Endothelial cell of umbilical vein (primary cell): ENCODE results near the gene DYNLT5. TPM values are rescaled to one million over a fixed set of nuclear protein-coding genes. Genes with fewer than 3 reads are reported as not detected.
A peak's percentile ranks its signal among the peaks of the same experiment; 100 is the strongest.

ENCODE experiments used
- BruUV-seq: library from RNA; stranded (reverse); fragments of 400-500 nt; replicated peaks from 2 replicates; lab custom pipeline; 2021; lab: Mats Ljungman, UMichigan
- CTCF ChIA-PET: fragments of 300-600, 350-600 bp; sonication (Branson Sonifier 250); formaldehyde crosslinking; loops from one replicate; lab custom pipeline; 2021; ENCODE audit warnings: antibody characterized with exemption, inconsistent platforms; lab: Charles Lee
- POLR2A ChIA-PET: fragments of 300-600, 350-600 bp; sonication (Branson Sonifier 250); formaldehyde crosslinking; loops from one replicate; lab custom pipeline; 2021; ENCODE audit warnings: antibody characterized with exemption, inconsistent platforms; lab: Charles Lee
- DNase-seq: peaks from one replicate; pipeline ENCODE4 v3.0.0-alpha.2; 2011; ENCODE audit warnings: low read depth, low spot score
- FAIRE-seq: peaks from 2 replicates; lab custom pipeline; 2011; peaks lifted over from hg19 to GRCh38; lab: Jason Lieb, UNC
- H2AFZ ChIP-seq: 2 replicates; pipeline ENCODE4 v1.6.0; 2012; ENCODE audit warnings: low read depth, low read length, control low read depth, inconsistent platforms
- H3K27ac ChIP-seq: 2 replicates; pipeline ENCODE4 v1.5.1; 2011; ENCODE audit warnings: low read depth, mild to moderate bottlenecking, control low read depth, low read length, moderate library complexity; ENCODE audit not compliant: insufficient read depth
- H3K27me3 ChIP-seq, 2 experiments: 2 replicates each; pipeline versions ENCODE4 v1.6.0 to v1.6.1; 2011; ENCODE audit warnings: low read length in 2 of 2, mixed read lengths in 1 of 2; ENCODE audit not compliant: control insufficient read depth in 2 of 2, insufficient read depth in 2 of 2
- H3K36me3 ChIP-seq, 2 experiments: 2 replicates in 1 of 2; 3 replicates in 1 of 2; pipeline ENCODE4 v1.5.1; 2011; ENCODE audit warnings: low read length in 2 of 2, mild to moderate bottlenecking in 1 of 2, moderate library complexity in 1 of 2; ENCODE audit not compliant: control insufficient read depth in 2 of 2, insufficient read depth in 2 of 2; ENCODE audit errors: extremely low read depth in 1 of 2
- H3K4me1 ChIP-seq: 3 replicates; pipeline ENCODE4 v1.5.1; 2011; ENCODE audit warnings: mild to moderate bottlenecking, low read length; ENCODE audit not compliant: control insufficient read depth, insufficient read depth; ENCODE audit errors: extremely low read depth
- H3K4me2 ChIP-seq: 2 replicates; pipeline ENCODE4 v1.6.1; 2011; ENCODE audit warnings: low read length, control low read depth, mixed read lengths; ENCODE audit not compliant: insufficient read depth
- H3K4me3 ChIP-seq, 3 experiments: fragments of 200-600 bp in 1 of 3; sonication (generic), shearing (Covaris generic) in 1 of 3; replicated peaks in 1 of 3; 2 replicates each; pipeline ENCODE4 v1.5.1; 2011 to 2016; ENCODE audit warnings: control low read depth in 3 of 3, low read length in 3 of 3, mild to moderate bottlenecking in 2 of 3, inconsistent platforms in 1 of 3, low read depth in 1 of 3, moderate library complexity in 1 of 3; ENCODE audit not compliant: insufficient read depth in 1 of 3
- H3K79me2 ChIP-seq: 2 replicates; pipeline ENCODE4 v1.6.0; 2012; ENCODE audit warnings: low read length, inconsistent platforms; ENCODE audit not compliant: control insufficient read depth, insufficient read depth
- H3K9ac ChIP-seq: replicated peaks from 2 replicates; pipeline ENCODE3; 2011; ENCODE audit warnings: low read length, control low read depth; ENCODE audit not compliant: insufficient read depth; ENCODE audit errors: extremely low read depth
- H3K9me1 ChIP-seq: replicated peaks from 3 replicates; pipeline ENCODE4 v1.6.0; 2011; ENCODE audit warnings: mild to moderate bottlenecking, low read length; ENCODE audit not compliant: control insufficient read depth, insufficient read depth; ENCODE audit errors: extremely low read depth
- H3K9me3 ChIP-seq: replicated peaks from 2 replicates; pipeline ENCODE4 v1.5.1; 2012; ENCODE audit warnings: low read length, inconsistent platforms; ENCODE audit not compliant: control insufficient read depth, insufficient read depth
- H4K20me1 ChIP-seq: replicated peaks from 2 replicates; pipeline ENCODE3; 2011; ENCODE audit warnings: mild to moderate bottlenecking, low read length; ENCODE audit not compliant: control insufficient read depth, insufficient read depth; ENCODE audit errors: extremely low read depth
- GATA2 ChIP-seq: IDR thresholded peaks from 2 replicates; pipeline ENCODE4 v1.7.0; 2011; ENCODE audit warnings: low read depth, mild to moderate bottlenecking, moderate library complexity, mixed read lengths, low read length; ENCODE audit not compliant: insufficient read length, insufficient read depth
- JUN ChIP-seq: IDR thresholded peaks from 2 replicates; pipeline ENCODE4 v1.6.1; 2011; ENCODE audit warnings: borderline replicate concordance, low read depth; ENCODE audit not compliant: insufficient read length, insufficient read depth
- MAX ChIP-seq: IDR thresholded peaks from 2 replicates; pipeline ENCODE4 v1.6.1; 2011; ENCODE audit not compliant: insufficient read depth, insufficient read length
- dilution Hi-C: fragments of 300-500 bp; cut with MboI; formaldehyde crosslinking; loops from one replicate; pipeline ENCODE4 v1.15.0; 2019; ENCODE audit warnings: low sequenced_read_pairs; ENCODE audit not compliant: extremely low pct_ligation_motif_present
- intact Hi-C: fragments of 100-400 bp; cut with micrococcal nuclease; formaldehyde crosslinking; loops from one replicate; pipeline ENCODE4 v1.10.0; 2022
- polyA plus RNA-seq, 4 experiments: library from polyadenylated mRNA; depleted of rRNA in 3 of 4; stranded (reverse) in 3 of 4; unstranded in 1 of 4; fragments of >200 nt; gene quantifications; 2 replicates each; pipeline versions ENCODE4 v1.2.1 to v1.2.3, GENCODE V29; 2011 to 2012; ENCODE audit warnings: missing spikeins in 1 of 4
- total RNA-seq: library from RNA; stranded (reverse); gene quantifications from 2 replicates; pipeline ENCODE4 v1.2.3, GENCODE V29; 2021
- TF ChIP-seq, protein P1 (sequence below), 2 donors: IDR thresholded peaks; 1 replicate in 1 of 2; 2 replicates in 1 of 2; pipeline ENCODE4 v1.5.1; 2011; ENCODE audit warnings: low read length in 2 of 2, mild to moderate bottlenecking in 2 of 2, moderate library complexity in 2 of 2, control low read depth in 1 of 2, inconsistent platforms in 1 of 2, low read depth in 1 of 2; ENCODE audit not compliant: insufficient read depth in 1 of 2; ENCODE audit errors: extremely low read depth in 1 of 2

DYNLT5 gene
- total and polyA plus RNA-seq, 2 donors (not counting 3 experiments of a cell fraction or from before 2014, with no cell fraction given) = 4.0 to 4.5 TPM

DNA sequence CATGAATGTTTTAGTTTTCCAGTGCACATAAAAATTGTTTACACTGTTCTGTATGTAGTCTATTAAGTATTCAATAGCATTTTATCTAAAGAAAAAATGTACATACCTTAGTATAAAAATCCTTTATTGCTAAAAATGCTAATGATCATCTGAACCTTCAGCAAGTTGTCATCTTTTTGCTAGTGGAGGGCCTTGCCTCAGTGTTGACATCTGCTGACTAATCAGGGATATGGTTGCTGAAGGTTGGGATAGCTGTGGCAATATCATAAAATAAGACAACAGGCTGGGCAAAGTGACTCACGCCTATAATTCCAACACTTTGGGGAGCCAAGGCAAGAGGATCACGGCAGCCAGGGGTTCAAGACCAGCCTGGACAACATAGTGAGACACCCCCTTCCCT is 9.0 kb downstream of the DYNLT5 start:
- no peak overlapping the region for H2AFZ ChIP-seq
- dilution Hi-C loops = no loop called here
- H3K9ac ChIP-seq = no peak overlapping the region
- no peaks in the 10 kb centered on the region for H3K27me3 ChIP-seq
- ChIA-PET CTCF (interaction anchor here (0.6 to 7.9 kb wide), 5 partner anchors 35 to 489 kb away, joined by 3 to 122 read pairs (median 4); no protein-coding TSS in a partner anchor), POLR2A (no interaction called here)
- intact Hi-C loops = loop anchor here (10.0 kb wide), 1 partner anchor 744 kb away; no protein-coding TSS in a partner anchor
- H4K20me1 ChIP-seq = no peaks in the 10 kb centered on the region
- no peak for DNase-seq
- H3K79me2 ChIP-seq = no peaks in the 10 kb centered on the region
- no peaks in the 10 kb centered on the region for H3K9me1 ChIP-seq
- no peak for TF ChIP-seq JUN
- TF ChIP-seq, protein P1, sequence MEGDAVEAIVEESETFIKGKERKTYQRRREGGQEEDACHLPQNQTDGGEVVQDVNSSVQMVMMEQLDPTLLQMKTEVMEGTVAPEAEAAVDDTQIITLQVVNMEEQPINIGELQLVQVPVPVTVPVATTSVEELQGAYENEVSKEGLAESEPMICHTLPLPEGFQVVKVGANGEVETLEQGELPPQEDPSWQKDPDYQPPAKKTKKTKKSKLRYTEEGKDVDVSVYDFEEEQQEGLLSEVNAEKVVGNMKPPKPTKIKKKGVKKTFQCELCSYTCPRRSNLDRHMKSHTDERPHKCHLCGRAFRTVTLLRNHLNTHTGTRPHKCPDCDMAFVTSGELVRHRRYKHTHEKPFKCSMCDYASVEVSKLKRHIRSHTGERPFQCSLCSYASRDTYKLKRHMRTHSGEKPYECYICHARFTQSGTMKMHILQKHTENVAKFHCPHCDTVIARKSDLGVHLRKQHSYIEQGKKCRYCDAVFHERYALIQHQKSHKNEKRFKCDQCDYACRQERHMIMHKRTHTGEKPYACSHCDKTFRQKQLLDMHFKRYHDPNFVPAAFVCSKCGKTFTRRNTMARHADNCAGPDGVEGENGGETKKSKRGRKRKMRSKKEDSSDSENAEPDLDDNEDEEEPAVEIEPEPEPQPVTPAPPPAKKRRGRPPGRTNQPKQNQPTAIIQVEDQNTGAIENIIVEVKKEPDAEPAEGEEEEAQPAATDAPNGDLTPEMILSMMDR (IDR thresholded peaks at IDR 0.05; ENCODE audit: extremely low read depth in 1 of 2, insufficient read depth in 1 of 2, low read depth in 1 of 2, low read length in 2 of 2) = peak in 1 of 2 donors; percentile 2
- FAIRE-seq = no peak
- H3K4me3 ChIP-seq = no peak overlapping the region
- H3K27ac ChIP-seq = no peak overlapping the region
- no peaks in the 10 kb centered on the region for H3K36me3 ChIP-seq
- no peaks in the 10 kb centered on the region for H3K9me3 ChIP-seq
- BruUV-seq = no TSS peak
- H3K4me2 ChIP-seq = no peak overlapping the region
- H3K4me1 ChIP-seq = no peaks in the 10 kb centered on the region

DNA sequence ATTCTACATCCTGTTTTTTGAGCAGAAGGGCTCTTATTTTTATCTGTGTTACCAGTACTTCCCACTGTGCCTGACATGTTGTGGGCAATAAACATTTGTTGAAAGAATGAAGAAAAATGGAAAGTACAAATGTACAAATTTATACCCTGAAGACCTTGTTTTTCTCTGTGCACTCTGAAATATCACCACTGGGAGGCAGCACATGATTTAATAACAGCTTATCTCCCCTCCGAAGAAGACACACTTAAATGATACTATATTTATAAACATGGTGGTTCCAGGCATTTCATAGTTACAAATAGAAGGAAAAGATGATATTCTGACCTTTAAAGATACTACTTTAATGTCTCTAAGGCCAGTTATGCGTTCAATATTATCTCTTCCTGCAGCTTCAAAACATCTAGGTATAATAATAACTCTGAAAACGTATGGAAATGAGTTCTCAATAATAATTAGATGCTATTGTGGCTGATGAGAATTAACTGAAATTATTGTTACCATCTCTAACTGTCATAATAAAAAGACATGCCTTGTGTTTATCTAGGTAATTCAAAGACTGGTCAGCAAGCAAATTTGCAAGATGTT is 12.8 kb downstream of the DYNLT5 start:
- intact Hi-C loops = loop anchor here (1.0 to 10.0 kb wide), 6 partner anchors 166 to 740 kb away; no protein-coding TSS in a partner anchor

More for the DNA sequence above, 12.8 kb downstream of the DYNLT5 start:
- no peaks in the 10 kb centered on the region for H3K9me3 ChIP-seq
- dilution Hi-C loops = no loop called here
- DNase-seq (peak; percentile 79), FAIRE-seq (peak; percentile 89)
- no peaks in the 10 kb centered on the region for H4K20me1 ChIP-seq
- no peak for TF ChIP-seq GATA2
- no peak for TF ChIP-seq MAX
- TF ChIP-seq JUN = no peak
- TF ChIP-seq, protein P1 (IDR thresholded peaks at IDR 0.05; ENCODE audit: extremely low read depth in 1 of 2, insufficient read depth in 1 of 2, low read depth in 1 of 2, low read length in 2 of 2) = peak; percentile 48 to 54
- H3K79me2 ChIP-seq = no peaks in the 10 kb centered on the region
- H3K27ac ChIP-seq = no peak overlapping the region
- POLR2A ChIA-PET = no interaction called here
- no peak overlapping the region for H2AFZ ChIP-seq
- no peaks in the 10 kb centered on the region for H3K36me3 ChIP-seq
- no peak overlapping the region for H3K4me3 ChIP-seq
- no TSS peak for BruUV-seq
- no peaks in the 10 kb centered on the region for H3K27me3 ChIP-seq
- no peaks in the 10 kb centered on the region for H3K9me1 ChIP-seq
- no peak overlapping the region for H3K9ac ChIP-seq
- CTCF ChIA-PET = interaction anchor here (0.7 to 7.9 kb wide), 39 partner anchors 9 to 735 kb away, joined by 3 to 157 read pairs (median 4); partner anchors contain the start of genes DNAI4 and MIER1
- H3K4me1 ChIP-seq = no peaks in the 10 kb centered on the region
- no peak overlapping the region for H3K4me2 ChIP-seq
